Heart left ventricle (tissue), 13 donors: ENCODE measurements around the gene SRCIN1.

ENCODE experiments used
- CTCF ChIP-seq, 12 donors: fragments of 200-600 bp; sonication (generic) in 4 of 12; IDR thresholded peaks; one replicate each; pipeline versions ENCODE4 v1.5.0 to v1.8.0; 2018 to 2022; ENCODE audit warnings: antibody characterized with exemption in 12 of 12, mild to moderate bottlenecking in 5 of 12
- POLR2A ChIP-seq, 2 donors: fragments of 450-650 bp; IDR thresholded peaks; one replicate each; pipeline ENCODE4 v1.6.1; 2017; ENCODE audit warnings: antibody characterized with exemption in 2 of 2, mild to moderate bottlenecking in 2 of 2, moderate library complexity in 2 of 2
- donor health status: ischemic (EF 13 %, LVEDD 7.1; RV severe dilation, severe dysfunction).
- donor health status: DM: no; HTN: yes; CAD: no.
- donor health status: DM: no; HTN: no; CAD: no.
- donor health status: ischemic (EF 25% LVEDD 6.9; RV normal size, moderate dysfunction).
- donor health status: ischemic (EF 25% LVEDD 5.7; RV mildly dilated, moderate dysfunction).
- donor health status: ischemic (EF 35%, LVEDD 5.7; RV mildly dilated, moderate dysfunction).
- donor health status: nonischemic (EF 11% LVEDD 7.7; RV severe dilation, severe dysfunction).
- donor health status: DM: yes; HTN: yes; CAD: no.
- donor health status: PGD.
- donor health status: ischemic (EF 29% LVEDD 5.4; RV normal size, mild dysfunction).
- donor health status: nonischemic (EF 23%, LVEDD 6.1; RV moderate dilation, normal function).

- TF ChIP-seq CTCF (IDR thresholded peaks at IDR 0.05) (no peak), POLR2A (IDR thresholded peaks at IDR 0.05) (no peak)
Observed at GRCh38 chr17:38578229-38579082, 27.3 kb downstream of the SRCIN1 start.
